ENCODE measurements around the gene TXNDC12. TPM values are rescaled to one million over a fixed set of nuclear protein-coding genes. Genes with fewer than 3 reads are reported as not detected.

The TXNDC12 gene
- total RNA-seq, 1 donor from 2014 or later = 62.1 TPM

DNA sequence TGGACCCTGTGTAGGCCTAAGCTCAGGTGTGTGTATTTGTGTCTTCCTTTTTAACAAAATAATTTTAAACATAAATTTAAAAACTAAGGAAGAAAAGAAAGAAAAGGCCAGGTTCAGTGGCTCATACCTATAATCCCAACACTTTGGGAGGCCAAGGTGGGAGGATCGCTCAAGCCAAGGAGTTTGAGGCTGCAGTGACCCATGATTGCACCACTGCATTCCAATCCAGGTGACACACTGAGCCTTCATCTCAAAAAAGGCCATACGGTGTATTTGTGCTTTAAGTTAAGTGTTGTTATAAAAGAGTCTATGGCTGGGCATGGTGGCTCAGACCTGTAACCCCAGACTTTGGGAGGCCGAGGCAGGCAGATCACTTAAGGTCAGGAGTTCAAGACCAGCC is 72.8 kb downstream of the TXNDC12 start:
- Histone ChIP-seq H3K4me3 (ENCODE audit: low read depth, low read length) (no peak overlapping the region), H3K36me3 (ENCODE audit: control insufficient read depth, insufficient read depth, low read length) (no peaks in the 10 kb centered on the region), H3K27me3 (ENCODE audit: control insufficient read depth, insufficient read depth, low read length) (no peaks in the 10 kb centered on the region)
- DNase-seq (ENCODE audit: low read depth) = no peak
- TF ChIP-seq, protein P1, sequence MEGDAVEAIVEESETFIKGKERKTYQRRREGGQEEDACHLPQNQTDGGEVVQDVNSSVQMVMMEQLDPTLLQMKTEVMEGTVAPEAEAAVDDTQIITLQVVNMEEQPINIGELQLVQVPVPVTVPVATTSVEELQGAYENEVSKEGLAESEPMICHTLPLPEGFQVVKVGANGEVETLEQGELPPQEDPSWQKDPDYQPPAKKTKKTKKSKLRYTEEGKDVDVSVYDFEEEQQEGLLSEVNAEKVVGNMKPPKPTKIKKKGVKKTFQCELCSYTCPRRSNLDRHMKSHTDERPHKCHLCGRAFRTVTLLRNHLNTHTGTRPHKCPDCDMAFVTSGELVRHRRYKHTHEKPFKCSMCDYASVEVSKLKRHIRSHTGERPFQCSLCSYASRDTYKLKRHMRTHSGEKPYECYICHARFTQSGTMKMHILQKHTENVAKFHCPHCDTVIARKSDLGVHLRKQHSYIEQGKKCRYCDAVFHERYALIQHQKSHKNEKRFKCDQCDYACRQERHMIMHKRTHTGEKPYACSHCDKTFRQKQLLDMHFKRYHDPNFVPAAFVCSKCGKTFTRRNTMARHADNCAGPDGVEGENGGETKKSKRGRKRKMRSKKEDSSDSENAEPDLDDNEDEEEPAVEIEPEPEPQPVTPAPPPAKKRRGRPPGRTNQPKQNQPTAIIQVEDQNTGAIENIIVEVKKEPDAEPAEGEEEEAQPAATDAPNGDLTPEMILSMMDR (IDR thresholded peaks at IDR 0.05; ENCODE audit: insufficient read depth, low read length, poor library complexity, severe bottlenecking) = no peak

DNA sequence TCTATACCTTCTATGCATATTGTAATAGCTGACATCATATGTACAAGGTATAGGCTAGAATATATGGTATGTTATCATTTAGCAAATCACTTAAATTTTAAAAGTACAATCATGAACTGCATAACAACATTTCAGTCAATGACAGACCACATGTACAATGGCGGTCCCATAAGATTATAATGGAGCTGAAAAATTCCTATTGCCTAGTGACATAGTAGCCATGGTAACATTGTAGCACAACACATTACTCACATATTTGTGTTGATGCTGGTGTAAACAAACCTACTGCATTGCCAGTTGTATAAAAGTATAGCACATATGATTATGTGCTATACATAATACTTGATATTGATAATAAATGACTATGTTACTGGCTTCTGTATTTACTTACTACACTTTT is 73.4 kb downstream of the TXNDC12 start:
- Histone ChIP-seq H3K36me3 (ENCODE audit: control insufficient read depth, insufficient read depth, low read length) (no peaks in the 10 kb centered on the region), H3K27me3 (ENCODE audit: control insufficient read depth, insufficient read depth, low read length) (no peaks in the 10 kb centered on the region), H3K4me3 (ENCODE audit: low read depth, low read length) (no peak overlapping the region)
- TF ChIP-seq, protein P1 (IDR thresholded peaks at IDR 0.05; ENCODE audit: insufficient read depth, low read length, poor library complexity, severe bottlenecking) = no peak
- DNase-seq (ENCODE audit: low read depth) = no peak

DNA sequence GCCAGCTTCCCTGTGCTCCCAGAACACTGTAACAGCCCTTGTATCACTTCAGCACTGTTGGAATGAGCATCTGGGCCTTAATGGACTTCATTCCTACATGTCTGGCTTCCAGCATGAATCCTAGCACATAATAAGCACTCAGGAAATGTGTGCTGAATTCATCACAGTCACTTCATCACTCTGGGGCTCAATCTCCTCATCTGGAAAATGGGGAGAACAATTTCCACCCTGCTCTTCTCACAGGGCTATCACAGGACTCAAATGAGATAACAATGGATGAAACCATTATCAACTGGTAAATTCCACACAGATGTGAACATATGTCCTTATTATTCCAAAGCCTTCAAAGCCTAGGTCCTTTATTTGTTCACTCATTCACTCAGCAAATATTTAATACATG is 76.9 kb downstream of the TXNDC12 start:
- Histone ChIP-seq H3K36me3 (ENCODE audit: control insufficient read depth, insufficient read depth, low read length) (no peaks in the 10 kb centered on the region), H3K27me3 (ENCODE audit: control insufficient read depth, insufficient read depth, low read length) (no peaks in the 10 kb centered on the region), H3K4me3 (ENCODE audit: low read depth, low read length) (no peak overlapping the region)
- TF ChIP-seq, protein P1 (IDR thresholded peaks at IDR 0.05; ENCODE audit: insufficient read depth, low read length, poor library complexity, severe bottlenecking) = no peak
- no peak for DNase-seq (ENCODE audit: low read depth)

DNA sequence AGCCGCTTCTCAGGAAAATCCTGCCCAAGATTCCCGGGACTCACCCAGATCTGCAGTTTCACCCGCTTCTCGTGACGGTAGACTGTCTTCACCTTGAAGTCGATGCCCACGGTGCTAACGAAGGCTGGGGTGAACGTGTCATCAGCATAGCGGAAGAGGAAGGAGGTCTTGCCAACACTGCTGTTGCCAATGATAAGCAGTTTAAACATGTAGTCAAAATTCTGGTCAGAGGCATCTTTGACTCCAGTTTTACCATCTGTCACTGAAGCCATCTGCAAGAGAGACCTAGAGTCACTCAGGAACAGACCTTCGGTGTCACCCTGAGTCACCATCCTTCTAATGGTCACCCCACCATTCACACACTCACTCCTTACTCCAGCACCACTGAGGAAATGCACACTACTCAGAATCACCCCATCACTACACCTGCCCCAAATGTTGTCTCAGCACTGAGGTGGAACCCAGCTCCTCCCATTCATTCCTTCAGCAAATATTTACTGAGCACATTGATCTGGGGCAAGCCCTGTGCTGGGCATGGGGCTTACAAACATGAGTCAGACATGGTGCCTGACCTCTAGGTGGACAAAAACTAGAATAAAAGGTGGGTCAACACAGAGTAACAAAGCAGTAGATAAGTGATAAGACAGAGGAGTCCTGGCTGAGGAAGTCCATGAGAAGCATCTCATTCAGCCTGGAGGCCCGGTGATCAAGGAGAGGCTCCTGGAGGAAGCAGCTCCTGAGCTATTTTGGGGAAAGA is 78.0 kb downstream of the TXNDC12 start:
- Histone ChIP-seq H3K27me3 (ENCODE audit: control insufficient read depth, insufficient read depth, low read length) (no peaks in the 10 kb centered on the region), H3K36me3 (ENCODE audit: control insufficient read depth, insufficient read depth, low read length) (no peaks in the 10 kb centered on the region), H3K4me3 (ENCODE audit: low read depth, low read length) (no peak overlapping the region)
- DNase-seq (ENCODE audit: low read depth) = no peak
- TF ChIP-seq, protein P1 (IDR thresholded peaks at IDR 0.05; ENCODE audit: insufficient read depth, low read length, poor library complexity, severe bottlenecking) = no peak

DNA sequence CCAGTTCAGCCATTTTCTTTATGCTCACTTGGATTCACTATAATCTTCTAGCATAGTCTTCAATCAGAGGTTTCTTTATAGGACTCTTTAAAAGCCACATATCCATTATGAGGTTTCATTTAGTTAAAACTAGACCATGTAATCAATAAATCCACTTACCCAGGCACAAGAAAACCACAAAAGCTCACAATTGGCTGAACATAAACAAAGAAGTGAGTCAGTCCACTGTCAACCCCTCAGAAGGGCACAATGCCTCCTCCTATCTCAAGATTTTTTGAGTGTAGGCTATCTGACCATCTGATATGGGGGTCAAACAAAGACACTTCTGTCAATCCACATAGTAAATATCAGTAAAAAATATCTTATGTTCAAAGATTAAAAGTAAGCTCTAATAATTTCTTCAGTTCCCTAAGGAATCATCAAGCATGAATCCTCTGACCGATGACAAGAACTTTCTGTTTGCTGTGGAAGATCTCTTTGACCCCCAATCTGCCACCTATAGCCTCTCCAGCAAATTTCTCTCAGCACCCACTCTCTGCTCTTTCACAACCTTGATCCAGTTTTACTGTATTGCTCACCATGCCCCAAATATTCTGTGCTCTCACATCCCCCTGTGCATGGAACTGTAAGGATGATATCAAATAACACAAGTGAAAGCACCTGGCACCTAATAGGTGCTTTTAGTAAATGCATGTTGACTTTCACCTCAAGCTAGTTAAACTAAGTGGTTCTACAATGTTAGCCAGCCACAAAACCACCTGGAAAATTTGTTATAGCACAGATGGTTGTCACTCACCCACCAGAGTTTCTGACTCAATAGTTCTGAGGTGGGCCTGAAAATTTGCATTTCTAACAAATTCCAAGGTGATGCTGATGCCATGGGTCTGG is 81.2 kb downstream of the TXNDC12 start:
- DNase-seq (ENCODE audit: low read depth) = no peak
- Histone ChIP-seq H3K4me3 (ENCODE audit: low read depth, low read length) (no peak overlapping the region), H3K27me3 (ENCODE audit: control insufficient read depth, insufficient read depth, low read length) (no peaks in the 10 kb centered on the region), H3K36me3 (ENCODE audit: control insufficient read depth, insufficient read depth, low read length) (no peaks in the 10 kb centered on the region)
- TF ChIP-seq, protein P1 (IDR thresholded peaks at IDR 0.05; ENCODE audit: insufficient read depth, low read length, poor library complexity, severe bottlenecking) = no peak

Other genes with a start within 250 kb of the TXNDC12 start
- gene NRDC, start 176.5 kb downstream of the TXNDC12 start, total RNA-seq = 59.8 and 62.2 TPM in 2 replicates
- 35.9 and 36.8 TPM in 2 replicates for gene RAB3B, start 64.5 kb downstream of the TXNDC12 start, total RNA-seq
- gene KTI12, start 21.4 kb downstream of the TXNDC12 start, total RNA-seq = 13.0 and 19.9 TPM in 2 replicates
- gene BTF3L4, start 1.1 kb upstream of the TXNDC12 start, total RNA-seq = 76.9 and 83.6 TPM in 2 replicates
- 17.1 and 18.4 TPM in 2 replicates for gene ZFYVE9, start 86.9 kb upstream of the TXNDC12 start, total RNA-seq

Data from kidney epithelial cell (primary cell).